ENCODE data around the gene EFCAB12.
A peak's percentile ranks its signal among the peaks of the same experiment; 100 is the strongest.
"Not testable (repeated sequence)": the region's sequence is repeated elsewhere in the genome, so short reads cannot be mapped to it uniquely, and the experiment has no call there.

EFCAB12 gene

GRCh38 chr3:129363356-129363755, 65.1 kb downstream of the EFCAB12 start:
- DNase-seq, result not testable (repeated sequence)

GRCh38 chr3:129360705-129361460, 67.6 kb downstream of the EFCAB12 start:
- DNase-seq, result no peak

- DNase-seq, result no peak
These were observed 68.2 kb downstream of the EFCAB12 start for GRCh38 chr3:129360171-129360611.

GRCh38 chr3:129358772-129359371, 69.6 kb downstream of the EFCAB12 start:
- peak; percentile 42 for DNase-seq

GRCh38 chr3:129358177-129358771, 70.2 kb downstream of the EFCAB12 start:
- DNase-seq, result no peak

GRCh38 chr3:129357616-129358015, 70.8 kb downstream of the EFCAB12 start:
- no peak for DNase-seq

- DNase-seq, result no peak
These were observed 71.5 kb downstream of the EFCAB12 start for GRCh38 chr3:129356756-129357425.

DNA sequence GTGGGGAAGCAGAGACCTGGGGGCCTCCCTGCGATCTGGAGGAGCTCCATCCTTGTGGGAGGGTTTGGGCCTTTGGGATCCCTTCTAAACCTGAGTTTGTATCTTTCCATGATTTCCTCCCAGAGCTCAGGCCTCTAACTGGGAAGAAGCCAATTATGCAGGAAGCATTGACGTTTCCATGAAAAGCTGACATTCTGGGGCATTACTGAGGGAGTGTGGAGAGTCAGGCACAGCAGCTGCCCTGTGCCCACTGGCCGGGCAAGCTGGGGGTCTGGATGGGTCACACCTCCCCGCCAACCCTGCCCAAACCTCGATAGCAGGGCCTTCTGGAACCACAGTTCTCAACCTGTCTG, 74.9 kb downstream of the EFCAB12 start:
- no peak for DNase-seq

GRCh38 chr3:129352650-129353588, 75.5 kb downstream of the EFCAB12 start:
- no peak for DNase-seq

DNA sequence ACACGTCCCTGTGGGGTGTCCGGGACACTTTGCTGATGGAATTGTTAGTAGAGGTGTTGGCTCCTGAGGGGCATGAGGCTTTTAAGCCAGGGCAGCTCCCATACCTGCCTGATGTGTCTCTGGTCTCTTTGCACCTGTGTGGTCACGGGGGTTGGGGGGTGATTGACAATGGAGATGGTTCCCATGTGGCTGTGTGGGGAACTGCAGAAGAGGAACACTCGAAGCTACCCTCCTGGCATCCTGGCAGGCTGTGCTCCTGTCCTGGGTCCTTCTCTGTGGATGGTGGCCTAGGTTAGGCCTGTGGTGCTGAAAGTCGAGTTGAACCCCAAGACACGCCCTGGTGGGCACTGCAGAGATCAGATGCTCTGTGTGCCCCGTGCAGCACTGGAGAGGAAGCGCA, 76.4 kb downstream of the EFCAB12 start:
- no peak for DNase-seq
